ENCODE measurements around the gene UBE2D3. TPM values are rescaled to one million over a fixed set of nuclear protein-coding genes. Genes with fewer than 3 reads are reported as not detected.

Gene UBE2D3
- total and polyA plus RNA-seq, 5 donors = 157 to 278 (median 258) TPM

GRCh38 chr4:102789317-102789717 lies 38.0 kb downstream of the UBE2D3 start:
- DNase-seq = no peak
- Histone ChIP-seq H3K9me3 (ENCODE audit: control insufficient read depth, low read length) (no peaks in the 10 kb centered on the region), H3K27ac (ENCODE audit: low read length) (no peak overlapping the region), H3K4me1 (ENCODE audit: control insufficient read depth, insufficient read depth, low read length) (peaks cover 2% of the 10 kb centered on the region), H3K27me3 (ENCODE audit: control insufficient read depth, insufficient read depth) (no peaks in the 10 kb centered on the region), H3K4me3 (ENCODE audit: low read length) (no peak overlapping the region)
- ATAC-seq = no peak
- 83% methylated on average over 3 of the region's 3 CpGs for WGBS
- intact Hi-C loops (cut with DNase I) = no loop called here

GRCh38 chr4:102787944-102788343 lies 39.4 kb downstream of the UBE2D3 start:
- peaks cover 2% of the 10 kb centered on the region for H3K4me1 ChIP-seq (ENCODE audit: control insufficient read depth, insufficient read depth, low read length)
- no peak for DNase-seq
- no peaks in the 10 kb centered on the region for H3K9me3 ChIP-seq (ENCODE audit: control insufficient read depth, low read length)
- intact Hi-C loops (cut with DNase I) = no loop called here
- no peak for ATAC-seq
- no peak overlapping the region for H3K27ac ChIP-seq (ENCODE audit: low read length)
- H3K4me3 ChIP-seq (ENCODE audit: low read length) = no peak overlapping the region
- WGBS = 96% methylated on average over 3 of the region's 3 CpGs
- H3K27me3 ChIP-seq (ENCODE audit: control insufficient read depth, insufficient read depth) = no peaks in the 10 kb centered on the region

GRCh38 chr4:102787096-102787881 lies 40.1 kb downstream of the UBE2D3 start:
- peaks cover 2% of the 10 kb centered on the region for H3K4me1 ChIP-seq (ENCODE audit: control insufficient read depth, insufficient read depth, low read length)
- intact Hi-C loops (cut with DNase I) = no loop called here
- ATAC-seq (peak in 1 of 2 donors; percentile 17), DNase-seq (no peak)
- no peaks in the 10 kb centered on the region for H3K9me3 ChIP-seq (ENCODE audit: control insufficient read depth, low read length)
- no peaks in the 10 kb centered on the region for H3K27me3 ChIP-seq (ENCODE audit: control insufficient read depth, insufficient read depth)
- H3K4me3 ChIP-seq (ENCODE audit: low read length) = no peak overlapping the region
- H3K27ac ChIP-seq (ENCODE audit: low read length) = no peak overlapping the region
- 94% methylated on average over 7 of the region's 7 CpGs for WGBS

GRCh38 chr4:102786279-102786678 lies 41.1 kb downstream of the UBE2D3 start:
- intact Hi-C loops (cut with DNase I) = no loop called here

GRCh38 chr4:102783006-102783405 lies 44.3 kb downstream of the UBE2D3 start:
- 91% methylated on average over 2 of the region's 2 CpGs for WGBS
- no peak for ATAC-seq
- no peaks in the 10 kb centered on the region for H3K27me3 ChIP-seq (ENCODE audit: control insufficient read depth, insufficient read depth)

More at GRCh38 chr4:102786279-102786678, 41.1 kb downstream of the UBE2D3 start:
- H3K9me3 ChIP-seq (ENCODE audit: control insufficient read depth, low read length) = no peaks in the 10 kb centered on the region
- H3K27ac ChIP-seq (ENCODE audit: low read length) = no peak overlapping the region
- H3K4me1 ChIP-seq (ENCODE audit: control insufficient read depth, insufficient read depth, low read length) = peaks cover 2% of the 10 kb centered on the region
- no peaks in the 10 kb centered on the region for H3K27me3 ChIP-seq (ENCODE audit: control insufficient read depth, insufficient read depth)
- H3K4me3 ChIP-seq (ENCODE audit: low read length) = no peak overlapping the region
- WGBS = 21% methylated on average over 1 of the region's 1 CpG
- DNase-seq = no peak
- ATAC-seq = peak in 1 of 2 donors; percentile 40

GRCh38 chr4:102781570-102781969 lies 45.8 kb downstream of the UBE2D3 start:
- ATAC-seq (no peak), DNase-seq (no peak)
- Histone ChIP-seq H3K27me3 (ENCODE audit: control insufficient read depth, insufficient read depth) (no peaks in the 10 kb centered on the region), H3K9me3 (ENCODE audit: control insufficient read depth, low read length) (no peaks in the 10 kb centered on the region), H3K27ac (ENCODE audit: low read length) (no peak overlapping the region), H3K4me1 (ENCODE audit: control insufficient read depth, insufficient read depth, low read length) (peaks cover 2% of the 10 kb centered on the region), H3K4me3 (ENCODE audit: low read length) (no peak overlapping the region)
- WGBS = 95% methylated on average over 1 of the region's 1 CpG
- intact Hi-C loops (cut with DNase I) = no loop called here

More at GRCh38 chr4:102783006-102783405, 44.3 kb downstream of the UBE2D3 start:
- H3K4me1 ChIP-seq (ENCODE audit: control insufficient read depth, insufficient read depth, low read length) = peaks cover 2% of the 10 kb centered on the region
- no peak for DNase-seq
- H3K9me3 ChIP-seq (ENCODE audit: control insufficient read depth, low read length) = no peaks in the 10 kb centered on the region
- no peak overlapping the region for H3K4me3 ChIP-seq (ENCODE audit: low read length)
- intact Hi-C loops (cut with DNase I) = no loop called here
- H3K27ac ChIP-seq (ENCODE audit: low read length) = no peak overlapping the region

- Histone ChIP-seq H3K4me3 (ENCODE audit: low read length) (no peak overlapping the region), H3K27ac (ENCODE audit: low read length) (no peak overlapping the region), H3K4me1 (ENCODE audit: control insufficient read depth, insufficient read depth, low read length) (no peaks in the 10 kb centered on the region), H3K9me3 (ENCODE audit: control insufficient read depth, low read length) (no peaks in the 10 kb centered on the region), H3K27me3 (ENCODE audit: control insufficient read depth, insufficient read depth) (no peaks in the 10 kb centered on the region)
- intact Hi-C loops (cut with DNase I) = no loop called here
- 82% methylated on average over 5 of the region's 5 CpGs for WGBS
- no peak for ATAC-seq
- DNase-seq = no peak
These were observed 46.7 kb downstream of the UBE2D3 start for GRCh38 chr4:102780476-102781144.

GRCh38 chr4:102779204-102779603 lies 48.1 kb downstream of the UBE2D3 start:
- H3K9me3 ChIP-seq (ENCODE audit: control insufficient read depth, low read length) = no peaks in the 10 kb centered on the region
- 66% methylated on average over 4 of the region's 4 CpGs for WGBS
- H3K27ac ChIP-seq (ENCODE audit: low read length) = no peak overlapping the region
- DNase-seq (no peak), ATAC-seq (no peak)
- intact Hi-C loops (cut with DNase I) = no loop called here
- no peaks in the 10 kb centered on the region for H3K4me1 ChIP-seq (ENCODE audit: control insufficient read depth, insufficient read depth, low read length)
- no peaks in the 10 kb centered on the region for H3K27me3 ChIP-seq (ENCODE audit: control insufficient read depth, insufficient read depth)
- no peak overlapping the region for H3K4me3 ChIP-seq (ENCODE audit: low read length)

GRCh38 chr4:102778720-102779119 lies 48.6 kb downstream of the UBE2D3 start:
- H3K4me1 ChIP-seq (ENCODE audit: control insufficient read depth, insufficient read depth, low read length) = no peaks in the 10 kb centered on the region
- ATAC-seq (peak; percentile 49 to 67), DNase-seq (no peak)
- no peaks in the 10 kb centered on the region for H3K9me3 ChIP-seq (ENCODE audit: control insufficient read depth, low read length)
- H3K4me3 ChIP-seq (ENCODE audit: low read length) = no peak overlapping the region
- no peaks in the 10 kb centered on the region for H3K27me3 ChIP-seq (ENCODE audit: control insufficient read depth, insufficient read depth)
- 49% methylated on average over 7 of the region's 7 CpGs for WGBS
- no peak overlapping the region for H3K27ac ChIP-seq (ENCODE audit: low read length)
- intact Hi-C loops (cut with DNase I) = no loop called here

GRCh38 chr4:102775805-102776204 lies 51.5 kb downstream of the UBE2D3 start:
- Histone ChIP-seq H3K27me3 (ENCODE audit: control insufficient read depth, insufficient read depth) (no peaks in the 10 kb centered on the region), H3K27ac (ENCODE audit: low read length) (no peak overlapping the region), H3K4me1 (ENCODE audit: control insufficient read depth, insufficient read depth, low read length) (no peaks in the 10 kb centered on the region), H3K4me3 (ENCODE audit: low read length) (no peak overlapping the region), H3K9me3 (ENCODE audit: control insufficient read depth, low read length) (no peaks in the 10 kb centered on the region)
- ATAC-seq (no peak), DNase-seq (no peak)
- intact Hi-C loops (cut with DNase I) = no loop called here
- WGBS = 94% methylated on average over 1 of the region's 1 CpG

- intact Hi-C loops (cut with DNase I) = no loop called here
- H3K4me3 ChIP-seq (ENCODE audit: low read length) = no peak overlapping the region
- peak in 1 of 2 donors; percentile 63 for ATAC-seq
- no peaks in the 10 kb centered on the region for H3K27me3 ChIP-seq (ENCODE audit: control insufficient read depth, insufficient read depth)
- DNase-seq = no peak
- H3K27ac ChIP-seq (ENCODE audit: low read length) = no peak overlapping the region
- H3K4me1 ChIP-seq (ENCODE audit: control insufficient read depth, insufficient read depth, low read length) = no peaks in the 10 kb centered on the region
- 52% methylated on average over 2 of the region's 2 CpGs for WGBS
- no peaks in the 10 kb centered on the region for H3K9me3 ChIP-seq (ENCODE audit: control insufficient read depth, low read length)
These were observed 53.1 kb downstream of the UBE2D3 start for GRCh38 chr4:102774254-102774653.
